RWPE1 (cell line): Measurements from ENCODE around the gene RTN4RL1.

ENCODE experiments used
- CTCF ChIA-PET: fragments of 350-600 bp; sonication (Branson Sonifier 250); formaldehyde crosslinking; extraction: SDS; loops from one replicate; lab custom pipeline; 2021; lab: Yijun Ruan, JAX
- POLR2A ChIA-PET: fragments of 400-600 bp; formaldehyde crosslinking; extraction: SDS; loops from one replicate; lab custom pipeline; 2020; ENCODE audit warnings: antibody characterized with exemption; ENCODE audit not compliant: low non-redundant PET; lab: Yijun Ruan, JAX
- DNase-seq: peaks from one replicate; pipeline ENCODE4 v3.0.0; 2012; ENCODE audit warnings: low spot score
- H3K27ac ChIP-seq: fragments of 450-650 bp; 2 replicates; pipeline ENCODE4 v1.5.1; 2017
- CTCF ChIP-seq: fragments of 450-650 bp; conservative IDR thresholded peaks from 2 replicates; pipeline ENCODE4 v1.5.1; 2017; ENCODE audit warnings: low read depth, mild to moderate bottlenecking

RTN4RL1 gene

GRCh38 chr17:2022647-2023240 lies 2.4 kb downstream of the RTN4RL1 start:
- POLR2A ChIA-PET, result no interaction called here
- peak overlapping the region; percentile 83 for H3K27ac ChIP-seq
- TF ChIP-seq CTCF, result no peak
- DNase-seq, result no peak
- CTCF ChIA-PET, result interaction anchor here (0.6 to 3.9 kb wide), 2 partner anchors 113 to 234 kb away, joined by 4 to 53 read pairs; no protein-coding TSS in a partner anchor

- no peak for TF ChIP-seq CTCF
- H3K27ac ChIP-seq, result peak overlapping the region; percentile 11; the same call in 1 of the 2 replicates
- POLR2A ChIA-PET, result no interaction called here
- CTCF ChIA-PET, result no interaction called here
- DNase-seq, result no peak
Observed at GRCh38 chr17:2020721-2021120, 4.4 kb downstream of the RTN4RL1 start.

GRCh38 chr17:2019723-2020122 lies 5.4 kb downstream of the RTN4RL1 start:
- TF ChIP-seq CTCF, result no peak
- no peak for DNase-seq
- ChIA-PET POLR2A (no interaction called here), CTCF (interaction anchor here (1.5 kb wide), 1 partner anchor 111 kb away, joined by 4 read pairs; no protein-coding TSS in a partner anchor)
- H3K27ac ChIP-seq, result no peak overlapping the region

- POLR2A ChIA-PET, result no interaction called here
- CTCF ChIA-PET, result interaction anchor here (0.6 to 1.5 kb wide), 2 partner anchors 110 to 406 kb away, joined by 4 read pairs; no protein-coding TSS in a partner anchor
- no peak for TF ChIP-seq CTCF
Observed at GRCh38 chr17:2018716-2019510, 6.2 kb downstream of the RTN4RL1 start.

GRCh38 chr17:2017274-2017941 lies 7.7 kb downstream of the RTN4RL1 start:
- ChIA-PET POLR2A (interaction anchor here (0.6 kb wide), 1 partner anchor 95 kb away, joined by 4 read pairs; no protein-coding TSS in a partner anchor), CTCF (no interaction called here)
- no peak for DNase-seq
- TF ChIP-seq CTCF, result no peak
- peak overlapping the region; percentile 36; the same call in 1 of the 2 replicates for H3K27ac ChIP-seq

More at GRCh38 chr17:2018716-2019510, 6.2 kb downstream of the RTN4RL1 start:
- no peak overlapping the region for H3K27ac ChIP-seq
- DNase-seq, result no peak

- POLR2A ChIA-PET, result interaction anchor here (0.6 kb wide), 2 partner anchors 96 to 177 kb away, joined by 4 to 5 read pairs; no protein-coding TSS in a partner anchor
- peak overlapping the region; percentile 36 for H3K27ac ChIP-seq
- no peak for DNase-seq
- CTCF ChIA-PET, result interaction anchor here (1.1 kb wide), 1 partner anchor 9 kb away, joined by 3 read pairs; the partner anchor contains the start of gene RTN4RL1
- TF ChIP-seq CTCF, result no peak
Observed at GRCh38 chr17:2016494-2016893, 8.6 kb downstream of the RTN4RL1 start.
